ENCODE measurements around the gene ABLIM3.
A peak's percentile ranks its signal among the peaks of the same experiment; 100 is the strongest.

ABLIM3 gene

GRCh38 chr5:149224282-149224681, 83.0 kb downstream of the ABLIM3 start:
- TF ChIP-seq CTCF (IDR thresholded peaks at IDR 0.05; ENCODE audit: control insufficient read depth, insufficient read depth, low read depth, low read length, missing control alignments) = no peak

DNA sequence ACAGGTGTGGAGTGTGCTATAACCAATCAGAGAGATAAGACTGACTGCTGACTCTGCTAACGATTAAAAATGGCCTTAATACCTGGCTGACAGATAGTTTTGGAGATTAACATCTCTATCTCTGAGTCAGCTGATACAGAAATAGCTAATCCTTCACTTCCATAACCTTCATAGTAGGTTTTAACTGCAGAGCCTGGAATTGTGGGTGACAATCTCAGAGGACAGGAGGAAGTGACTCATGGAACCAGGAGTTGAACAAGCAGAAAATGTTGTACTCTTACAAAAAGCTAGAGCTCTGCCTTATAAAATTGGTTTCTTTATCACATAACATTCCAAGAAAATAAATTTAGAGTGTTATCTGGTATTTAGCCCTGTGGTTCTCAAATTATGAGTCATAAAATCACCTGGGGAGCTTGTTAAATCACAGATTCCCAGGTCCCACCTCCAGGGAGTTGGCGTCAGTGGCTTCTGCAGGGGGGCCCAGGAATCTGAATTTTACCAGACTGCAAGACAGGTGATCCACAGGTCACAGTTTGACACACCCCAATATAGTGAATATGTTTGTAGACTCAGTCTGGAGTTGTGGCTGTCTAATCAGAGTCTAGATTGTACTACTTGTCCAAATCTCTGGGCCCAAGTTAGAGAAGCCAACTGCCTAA, 86.0 kb downstream of the ABLIM3 start:
- DNase-seq (ENCODE audit: low read depth) = peak; percentile 29
- no peak for TF ChIP-seq CTCF (IDR thresholded peaks at IDR 0.05; ENCODE audit: control insufficient read depth, insufficient read depth, low read depth, low read length, missing control alignments)
- no peak overlapping the region for H3K4me3 ChIP-seq (ENCODE audit: control insufficient read depth, low read depth, low read length)

More at GRCh38 chr5:149224282-149224681, 83.0 kb downstream of the ABLIM3 start:
- no peak for DNase-seq (ENCODE audit: low read depth)
- no peak overlapping the region for H3K4me3 ChIP-seq (ENCODE audit: control insufficient read depth, low read depth, low read length)

DNA sequence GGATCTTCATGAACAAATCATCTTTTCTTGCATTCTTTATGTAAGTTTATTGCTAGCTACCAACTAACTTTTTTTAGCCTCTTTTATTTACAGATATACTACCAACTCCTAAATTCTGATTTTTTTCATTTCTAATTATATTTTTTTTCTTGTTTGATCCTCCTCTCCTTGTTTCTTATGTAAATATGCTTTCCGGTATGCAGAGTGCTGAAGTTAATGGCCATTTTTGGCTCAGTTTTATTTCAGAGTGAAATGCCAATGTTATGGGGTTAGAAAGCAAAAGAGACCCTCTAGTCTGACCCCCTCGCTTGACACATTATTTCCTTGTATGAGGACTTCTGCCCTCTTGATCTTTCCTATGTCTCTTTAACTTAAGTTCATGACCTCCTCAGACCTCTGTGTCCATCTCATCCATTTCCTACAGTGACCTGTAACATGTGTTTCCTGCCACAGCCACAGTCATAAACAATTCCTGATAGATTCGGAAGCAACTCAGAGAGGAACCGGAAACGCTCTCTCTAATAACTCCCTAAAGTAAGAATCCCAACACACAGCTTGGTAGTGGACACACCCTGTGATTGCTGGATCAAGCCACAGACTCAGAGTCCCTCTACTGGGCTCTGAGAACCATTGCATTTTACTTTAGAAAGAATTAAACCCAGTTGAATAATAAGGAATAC, 87.5 kb downstream of the ABLIM3 start:
- H3K4me3 ChIP-seq (ENCODE audit: control insufficient read depth, low read depth, low read length) = no peak overlapping the region
- peak; percentile 77 for DNase-seq (ENCODE audit: low read depth)
- peak; percentile 85 for TF ChIP-seq CTCF (IDR thresholded peaks at IDR 0.05; ENCODE audit: control insufficient read depth, insufficient read depth, low read depth, low read length, missing control alignments)

- no peak for DNase-seq (ENCODE audit: low read depth)
- no peak for TF ChIP-seq CTCF (IDR thresholded peaks at IDR 0.05; ENCODE audit: control insufficient read depth, insufficient read depth, low read depth, low read length, missing control alignments)
- no peak overlapping the region for H3K4me3 ChIP-seq (ENCODE audit: control insufficient read depth, low read depth, low read length)
Measured at GRCh38 chr5:149229298-149229937, 88.1 kb downstream of the ABLIM3 start.

DNA sequence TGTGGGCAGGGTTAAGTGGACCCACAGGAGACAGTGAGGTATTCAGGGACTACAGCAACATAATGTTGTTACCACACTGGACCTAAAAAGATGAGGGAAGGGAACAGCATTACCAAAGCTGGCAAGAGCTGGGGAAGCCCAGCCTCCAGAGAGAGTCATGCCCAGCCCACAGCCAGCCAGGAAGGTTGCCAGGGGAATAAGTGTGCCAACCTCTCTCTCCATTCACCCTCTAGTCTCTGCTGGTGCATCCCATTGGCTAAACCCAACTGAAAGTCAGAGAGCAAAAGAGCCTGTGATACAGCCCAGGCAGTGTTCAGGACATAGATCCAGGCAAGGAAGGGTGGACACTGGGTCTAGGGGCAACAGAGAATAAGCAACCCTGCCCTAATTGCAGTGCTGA, 94.5 kb downstream of the ABLIM3 start:
- TF ChIP-seq CTCF (IDR thresholded peaks at IDR 0.05; ENCODE audit: control insufficient read depth, insufficient read depth, low read depth, low read length, missing control alignments) = no peak
- no peak for DNase-seq (ENCODE audit: low read depth)
- H3K4me3 ChIP-seq (ENCODE audit: control insufficient read depth, low read depth, low read length) = no peak overlapping the region

GRCh38 chr5:149237662-149238061, 96.4 kb downstream of the ABLIM3 start:
- H3K4me3 ChIP-seq (ENCODE audit: control insufficient read depth, low read depth, low read length) = no peak overlapping the region
- no peak for TF ChIP-seq CTCF (IDR thresholded peaks at IDR 0.05; ENCODE audit: control insufficient read depth, insufficient read depth, low read depth, low read length, missing control alignments)
- no peak for DNase-seq (ENCODE audit: low read depth)

Data from AG09309 (cell line).